ENCODE measurements around the gene INPP4A.
"Not testable (repeated sequence)": the region's sequence is repeated elsewhere in the genome, so short reads cannot be mapped to it uniquely, and the experiment has no call there.

INPP4A gene

GRCh38 chr2:98444436-98445176, at the start of gene INPP4A:
TSS of gene INPP4A (plus strand) at chr2:98444858. CDS start at chr2:98520049, 75,191 bp downstream.
- peak; percentile 75 for DNase-seq (ENCODE audit: low spot score)

DNA sequence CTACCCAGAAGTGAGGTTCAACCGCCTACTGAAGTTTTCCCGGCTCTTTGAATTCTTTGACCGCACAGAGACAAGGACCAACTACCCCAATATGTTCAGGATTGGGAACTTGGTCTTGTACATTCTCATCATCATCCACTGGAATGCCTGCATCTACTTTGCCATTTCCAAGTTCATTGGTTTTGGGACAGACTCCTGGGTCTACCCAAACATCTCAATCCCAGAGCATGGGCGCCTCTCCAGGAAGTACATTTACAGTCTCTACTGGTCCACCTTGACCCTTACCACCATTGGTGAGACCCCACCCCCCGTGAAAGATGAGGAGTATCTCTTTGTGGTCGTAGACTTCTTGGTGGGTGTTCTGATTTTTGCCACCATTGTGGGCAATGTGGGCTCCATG, 48.7 kb upstream of the INPP4A start:
- DNase-seq (ENCODE audit: low spot score), result no peak

GRCh38 chr2:98396745-98397355, 47.8 kb upstream of the INPP4A start:
- DNase-seq (ENCODE audit: low spot score), result no peak

- no peak for DNase-seq (ENCODE audit: low spot score)
Measured at GRCh38 chr2:98399140-98399539, 45.5 kb upstream of the INPP4A start.

GRCh38 chr2:98403878-98404277, 40.8 kb upstream of the INPP4A start:
- DNase-seq (ENCODE audit: low spot score), result no peak

- DNase-seq (ENCODE audit: low spot score), result no peak
Measured at GRCh38 chr2:98404556-98405250, 40.0 kb upstream of the INPP4A start.

DNA sequence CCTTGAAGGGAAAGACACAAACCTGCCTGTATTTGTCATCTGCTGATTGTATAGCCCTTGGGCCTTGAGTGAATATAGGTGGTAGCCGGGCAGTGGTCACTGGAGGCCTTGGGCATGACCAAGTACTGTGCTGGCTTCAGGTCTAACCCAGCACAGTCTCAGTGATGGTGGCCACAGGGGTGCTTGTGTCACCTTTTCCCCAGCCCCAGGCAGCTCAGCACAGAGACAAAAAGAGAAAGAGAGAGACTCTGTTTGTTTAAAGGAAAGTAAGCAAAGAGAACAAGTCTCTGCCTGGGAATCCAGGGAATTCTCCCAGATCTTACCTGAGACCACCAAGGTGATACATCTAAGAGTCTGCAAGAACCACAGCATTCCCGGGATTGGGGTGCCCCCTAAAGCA, 39.4 kb upstream of the INPP4A start:
- DNase-seq (ENCODE audit: low spot score), result no peak

DNA sequence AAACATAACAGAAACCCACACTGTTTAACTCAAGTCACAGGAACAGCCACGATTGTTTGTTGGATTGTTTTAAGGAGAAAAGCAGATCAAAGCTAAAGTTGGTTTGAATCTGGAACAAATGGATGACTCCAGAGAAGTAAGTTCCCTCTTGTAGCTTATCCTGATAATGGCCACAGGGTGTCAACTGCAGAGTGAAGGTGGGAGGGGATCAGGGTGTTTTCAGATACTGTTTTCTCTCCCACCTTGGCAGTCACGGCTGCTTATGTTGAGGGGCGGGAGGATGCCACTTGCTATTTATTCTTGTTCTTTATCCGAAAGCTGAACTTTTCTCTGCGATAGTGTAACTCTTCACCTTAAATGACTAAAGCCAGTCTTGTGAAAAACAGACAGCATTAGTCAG, 36.5 kb upstream of the INPP4A start:
- DNase-seq (ENCODE audit: low spot score), result no peak

- DNase-seq (ENCODE audit: low spot score), result peak; percentile 61
Measured at GRCh38 chr2:98412751-98413458, 31.8 kb upstream of the INPP4A start.

- DNase-seq (ENCODE audit: low spot score), result not testable (repeated sequence)
Measured at GRCh38 chr2:98414246-98414645, 30.4 kb upstream of the INPP4A start.

DNA sequence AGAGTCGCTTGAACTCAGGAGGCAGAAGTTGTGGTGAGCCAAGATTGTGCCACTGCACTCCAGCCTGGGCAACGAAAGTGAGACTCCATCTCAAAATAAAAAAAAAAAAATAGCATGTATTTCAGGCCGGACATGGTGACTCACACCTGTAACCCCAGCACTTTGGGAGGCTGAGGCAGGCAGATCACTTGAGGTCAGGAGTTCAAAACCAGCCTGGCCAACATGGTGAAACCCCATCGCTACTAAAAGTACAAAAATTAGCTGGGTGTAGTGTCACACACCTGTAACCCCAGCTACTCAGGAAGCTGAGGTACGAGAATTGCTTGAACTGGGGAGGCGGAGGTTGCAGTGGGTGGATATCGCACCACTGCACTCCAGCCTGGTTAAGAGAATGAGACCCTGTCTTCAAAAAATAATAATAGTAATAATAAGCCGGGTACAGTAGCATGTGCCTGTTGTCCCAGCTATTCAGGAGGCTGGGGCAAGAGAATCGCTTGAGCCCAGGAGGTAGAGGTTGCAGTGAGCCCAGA, 28.9 kb upstream of the INPP4A start:
- not testable (repeated sequence) for DNase-seq (ENCODE audit: low spot score)

- no peak for DNase-seq (ENCODE audit: low spot score)
Measured at GRCh38 chr2:98416383-98417159, 28.1 kb upstream of the INPP4A start.

GRCh38 chr2:98419544-98419943, 25.1 kb upstream of the INPP4A start:
- no peak for DNase-seq (ENCODE audit: low spot score)

- no peak for DNase-seq (ENCODE audit: low spot score)
Measured at GRCh38 chr2:98419977-98420725, 24.5 kb upstream of the INPP4A start.

GRCh38 chr2:98422449-98422848, 22.2 kb upstream of the INPP4A start:
- no peak for DNase-seq (ENCODE audit: low spot score)

GRCh38 chr2:98426771-98427170, 17.9 kb upstream of the INPP4A start:
- DNase-seq (ENCODE audit: low spot score), result no peak

GRCh38 chr2:98432145-98432544, 12.5 kb upstream of the INPP4A start:
- no peak for DNase-seq (ENCODE audit: low spot score)

GRCh38 chr2:98433363-98433964, 11.2 kb upstream of the INPP4A start:
- DNase-seq (ENCODE audit: low spot score), result no peak

- DNase-seq (ENCODE audit: low spot score), result no peak
Measured at GRCh38 chr2:98434492-98434891, 10.2 kb upstream of the INPP4A start.

- peak; percentile 54 for DNase-seq (ENCODE audit: low spot score)
Measured at GRCh38 chr2:98435670-98436069, 9.0 kb upstream of the INPP4A start.

Measured in LoVo (cell line).